Parathyroid adenoma (tissue), 2 donors: ENCODE data around the gene FBXO9.

Experiments used
- H2AFZ ChIP-seq: fragments of 300-600 bp; sonication (generic); one replicate; pipeline ENCODE4 v1.7.0; 2017; ENCODE audit warnings: antibody characterized with exemption, mild to moderate bottlenecking
- H3K27ac ChIP-seq: fragments of 300-600 bp; sonication (generic); one replicate; pipeline ENCODE4 v1.7.0; 2017
- H3K27me3 ChIP-seq: fragments of 300-600 bp; sonication (generic); one replicate; pipeline ENCODE4 v1.7.0; 2017; ENCODE audit warnings: low read length; ENCODE audit not compliant: control insufficient read depth, insufficient read depth
- H3K36me3 ChIP-seq: fragments of 300-600 bp; sonication (generic); one replicate; pipeline ENCODE4 v1.7.0; 2017; ENCODE audit warnings: low read length; ENCODE audit not compliant: control insufficient read depth, insufficient read depth
- H3K4me1 ChIP-seq: fragments of 300-600 bp; sonication (generic); one replicate; pipeline ENCODE4 v1.7.0; 2017; ENCODE audit warnings: control low read depth
- H3K4me2 ChIP-seq: fragments of 300-600 bp; sonication (generic); one replicate; pipeline ENCODE4 v1.7.0; 2017; ENCODE audit warnings: low read length
- H3K4me3 ChIP-seq: fragments of 300-600 bp; sonication (generic); one replicate; pipeline ENCODE4 v1.7.0; 2017; ENCODE audit warnings: low read depth, low read length
- H3K79me2 ChIP-seq: fragments of 300-600 bp; sonication (generic); one replicate; pipeline ENCODE4 v1.7.0; 2017; ENCODE audit warnings: control low read depth
- H3K9ac ChIP-seq: fragments of 300-600 bp; sonication (generic); one replicate; pipeline ENCODE4 v1.7.0; 2017; ENCODE audit warnings: mild to moderate bottlenecking
- H3K9me3 ChIP-seq: fragments of 300-600 bp; sonication (generic); one replicate; pipeline ENCODE4 v1.7.0; 2017; ENCODE audit warnings: low read length; ENCODE audit not compliant: control insufficient read depth
- CTCF ChIP-seq: fragments of 300-600 bp; sonication (generic); IDR thresholded peaks from one replicate; pipeline ENCODE4 v1.7.0; 2017; ENCODE audit warnings: antibody characterized with exemption, mild to moderate bottlenecking
- donor health status: primary hyperparathyroidism.

The FBXO9 gene

DNA sequence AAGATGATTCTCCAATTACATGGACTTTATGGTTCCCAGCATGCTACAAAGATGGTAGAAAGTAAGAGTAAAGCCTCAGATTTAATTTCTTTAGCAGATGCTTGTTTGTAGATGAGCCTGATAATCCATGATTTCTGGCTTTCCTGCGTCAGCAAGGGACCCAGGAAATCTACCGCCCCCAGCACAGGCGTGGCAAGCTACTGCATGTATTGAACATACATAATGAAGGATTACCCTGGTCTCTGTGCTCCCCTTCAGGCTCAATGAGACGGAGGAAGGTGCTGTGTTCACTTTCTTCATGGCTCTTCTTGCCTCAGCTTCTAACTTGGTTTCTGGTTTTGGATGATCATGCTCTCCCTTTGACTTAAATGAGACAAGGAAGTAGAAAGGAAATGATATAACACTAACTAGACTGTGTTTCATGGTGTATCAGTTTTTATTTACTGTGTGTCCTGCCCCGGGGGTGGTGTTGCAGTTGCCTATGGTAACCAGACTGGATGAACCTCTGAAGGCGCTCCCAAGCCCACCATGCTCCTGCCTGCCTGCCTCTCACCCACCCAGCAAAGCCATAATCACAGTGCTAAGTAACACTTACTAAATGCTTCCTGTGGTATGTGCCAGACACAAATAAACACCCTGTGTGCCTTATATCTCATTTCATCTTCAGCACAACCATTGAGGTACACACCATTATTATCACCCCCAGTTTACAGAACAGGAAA is 65.5 kb downstream of the FBXO9 start:
- TF ChIP-seq CTCF: no peak
- no peaks in the 10 kb centered on the region for H3K27me3 ChIP-seq
- no peak overlapping the region for H3K4me3 ChIP-seq
- no peak overlapping the region for H3K4me2 ChIP-seq
- no peaks in the 10 kb centered on the region for H3K36me3 ChIP-seq
- H2AFZ ChIP-seq: no peak overlapping the region
- H3K27ac ChIP-seq: no peak overlapping the region
- no peaks in the 10 kb centered on the region for H3K9me3 ChIP-seq
- H3K9ac ChIP-seq: no peak overlapping the region
- no peaks in the 10 kb centered on the region for H3K79me2 ChIP-seq
- H3K4me1 ChIP-seq: no peaks in the 10 kb centered on the region

GRCh38 chr6:53133961-53134360 is 68.8 kb downstream of the FBXO9 start:
- TF ChIP-seq CTCF: no peak
- no peaks in the 10 kb centered on the region for H3K27me3 ChIP-seq
- H3K9ac ChIP-seq: no peak overlapping the region
- no peaks in the 10 kb centered on the region for H3K9me3 ChIP-seq
- H3K27ac ChIP-seq: no peak overlapping the region
- H3K4me1 ChIP-seq: no peaks in the 10 kb centered on the region
- no peaks in the 10 kb centered on the region for H3K79me2 ChIP-seq
- no peak overlapping the region for H3K4me2 ChIP-seq
- no peak overlapping the region for H2AFZ ChIP-seq
- no peak overlapping the region for H3K4me3 ChIP-seq
- no peaks in the 10 kb centered on the region for H3K36me3 ChIP-seq

- H3K27ac ChIP-seq: no peak overlapping the region
- H3K4me3 ChIP-seq: no peak overlapping the region
- no peak for TF ChIP-seq CTCF
- H3K4me1 ChIP-seq: no peaks in the 10 kb centered on the region
- H3K4me2 ChIP-seq: no peak overlapping the region
- no peak overlapping the region for H3K9ac ChIP-seq
- no peaks in the 10 kb centered on the region for H3K36me3 ChIP-seq
- H3K9me3 ChIP-seq: no peaks in the 10 kb centered on the region
- H2AFZ ChIP-seq: no peak overlapping the region
- H3K79me2 ChIP-seq: no peaks in the 10 kb centered on the region
- no peaks in the 10 kb centered on the region for H3K27me3 ChIP-seq
Observed at GRCh38 chr6:53134601-53135235, 69.5 kb downstream of the FBXO9 start.

- H3K9me3 ChIP-seq: no peaks in the 10 kb centered on the region
- no peak overlapping the region for H3K4me2 ChIP-seq
- no peaks in the 10 kb centered on the region for H3K36me3 ChIP-seq
- no peaks in the 10 kb centered on the region for H3K27me3 ChIP-seq
- no peak overlapping the region for H2AFZ ChIP-seq
- H3K79me2 ChIP-seq: no peaks in the 10 kb centered on the region
- H3K4me1 ChIP-seq: no peaks in the 10 kb centered on the region
- no peak overlapping the region for H3K4me3 ChIP-seq
- no peak overlapping the region for H3K9ac ChIP-seq
- H3K27ac ChIP-seq: no peak overlapping the region
- no peak for TF ChIP-seq CTCF
Observed at GRCh38 chr6:53136000-53136609, 70.9 kb downstream of the FBXO9 start.
